Osteoblast (primary cell): Measurements from ENCODE around the gene OR10A2. TPM values are rescaled to one million over a fixed set of nuclear protein-coding genes. Genes with fewer than 3 reads are reported as not detected.
"Not testable (repeated sequence)": the region's sequence is repeated elsewhere in the genome, so short reads cannot be mapped to it uniquely, and the experiment has no call there.

Source experiments
- DNase-seq: peaks from one replicate; pipeline ENCODE4 v3.0.0; 2011; ENCODE audit warnings: low spot score, mixed read lengths; ENCODE audit not compliant: insufficient read length; ENCODE audit errors: missing footprints
- H2AFZ ChIP-seq: 2 replicates; pipeline ENCODE4 v1.6.0; 2011; ENCODE audit warnings: mild to moderate bottlenecking, low read length
- H3K27ac ChIP-seq: 2 replicates; pipeline ENCODE4 v1.5.1; 2011; ENCODE audit warnings: mild to moderate bottlenecking, low read depth, low read length, moderate library complexity
- H3K27me3 ChIP-seq: 2 replicates; pipeline ENCODE4 v1.6.0; 2012; ENCODE audit warnings: mild to moderate bottlenecking, control low read depth, inconsistent platforms, low read length, moderate library complexity; ENCODE audit not compliant: insufficient read depth
- H3K36me3 ChIP-seq: 2 replicates; pipeline ENCODE4 v1.5.1; 2011; ENCODE audit warnings: mild to moderate bottlenecking, low read length, control low read depth, moderate library complexity; ENCODE audit not compliant: insufficient read depth
- H3K4me1 ChIP-seq: 2 replicates; pipeline ENCODE4 v1.5.1; 2011; ENCODE audit warnings: mild to moderate bottlenecking, low read length, control low read depth, moderate library complexity; ENCODE audit not compliant: insufficient read depth
- H3K4me2 ChIP-seq: 2 replicates; pipeline ENCODE4 v1.6.0; 2011; ENCODE audit warnings: mild to moderate bottlenecking, low read length; ENCODE audit not compliant: insufficient read depth
- H3K4me3 ChIP-seq: fragments of 200-600 bp; sonication (generic); 3 replicates; pipeline ENCODE4 v1.5.1; 2012; ENCODE audit warnings: mild to moderate bottlenecking, low read length, inconsistent platforms; ENCODE audit not compliant: insufficient read depth
- H3K79me2 ChIP-seq: 2 replicates; pipeline ENCODE4 v1.6.0; 2012; ENCODE audit warnings: mild to moderate bottlenecking, low read length, control low read depth, inconsistent platforms; ENCODE audit not compliant: insufficient read depth
- H3K9me3 ChIP-seq: 2 replicates; pipeline ENCODE4 v1.5.1; 2011; ENCODE audit warnings: low read depth, low read length, control low read depth
- H4K20me1 ChIP-seq: 2 replicates; pipeline ENCODE4 v1.6.0; 2012; ENCODE audit warnings: mild to moderate bottlenecking, low read length, control low read depth; ENCODE audit not compliant: insufficient read depth
- total RNA-seq: library from RNA; depleted of rRNA; stranded (reverse); fragments of >200 nt; gene quantifications from 2 replicates; pipeline ENCODE4 v1.2.3, GENCODE V29; 2012
- TF ChIP-seq, protein P1 (sequence below): IDR thresholded peaks from 2 replicates; pipeline ENCODE4 v1.5.1; 2011; ENCODE audit warnings: mild to moderate bottlenecking, low read depth, low read length, moderate library complexity; ENCODE audit errors: extremely low read depth

OR10A2 gene
- total RNA-seq, 1 donor: not detected

DNA sequence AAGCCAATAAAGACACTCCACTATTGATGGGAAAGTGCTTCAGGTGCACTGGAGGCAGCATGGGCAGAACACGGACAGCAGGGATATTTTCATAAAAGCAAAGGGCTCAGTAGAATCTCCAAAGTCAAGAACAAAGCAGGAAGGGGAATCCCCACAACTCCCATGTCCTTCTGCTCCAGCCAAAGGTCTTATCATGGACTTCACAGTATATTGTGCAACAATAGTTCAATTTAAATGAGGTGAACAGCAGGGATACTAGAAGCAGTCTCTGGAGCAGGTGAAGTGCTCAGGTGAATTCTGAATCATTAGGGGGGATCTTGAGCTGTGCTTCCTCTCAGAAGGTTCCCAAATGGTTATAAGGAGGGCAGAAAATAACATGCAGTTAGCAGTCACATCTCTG, 36.1 kb downstream of the OR10A2 start:
- Histone ChIP-seq H3K79me2 (no peaks in the 10 kb centered on the region), H3K4me3 (no peak overlapping the region), H3K27ac (no peak overlapping the region), H3K4me2 (no peak overlapping the region), H4K20me1 (no peaks in the 10 kb centered on the region), H2AFZ (no peak overlapping the region), H3K9me3 (no peaks in the 10 kb centered on the region), H3K4me1 (no peaks in the 10 kb centered on the region), H3K36me3 (no peaks in the 10 kb centered on the region), H3K27me3 (no peaks in the 10 kb centered on the region)
- TF ChIP-seq, protein P1, sequence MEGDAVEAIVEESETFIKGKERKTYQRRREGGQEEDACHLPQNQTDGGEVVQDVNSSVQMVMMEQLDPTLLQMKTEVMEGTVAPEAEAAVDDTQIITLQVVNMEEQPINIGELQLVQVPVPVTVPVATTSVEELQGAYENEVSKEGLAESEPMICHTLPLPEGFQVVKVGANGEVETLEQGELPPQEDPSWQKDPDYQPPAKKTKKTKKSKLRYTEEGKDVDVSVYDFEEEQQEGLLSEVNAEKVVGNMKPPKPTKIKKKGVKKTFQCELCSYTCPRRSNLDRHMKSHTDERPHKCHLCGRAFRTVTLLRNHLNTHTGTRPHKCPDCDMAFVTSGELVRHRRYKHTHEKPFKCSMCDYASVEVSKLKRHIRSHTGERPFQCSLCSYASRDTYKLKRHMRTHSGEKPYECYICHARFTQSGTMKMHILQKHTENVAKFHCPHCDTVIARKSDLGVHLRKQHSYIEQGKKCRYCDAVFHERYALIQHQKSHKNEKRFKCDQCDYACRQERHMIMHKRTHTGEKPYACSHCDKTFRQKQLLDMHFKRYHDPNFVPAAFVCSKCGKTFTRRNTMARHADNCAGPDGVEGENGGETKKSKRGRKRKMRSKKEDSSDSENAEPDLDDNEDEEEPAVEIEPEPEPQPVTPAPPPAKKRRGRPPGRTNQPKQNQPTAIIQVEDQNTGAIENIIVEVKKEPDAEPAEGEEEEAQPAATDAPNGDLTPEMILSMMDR: no peak
- DNase-seq: no peak

DNA sequence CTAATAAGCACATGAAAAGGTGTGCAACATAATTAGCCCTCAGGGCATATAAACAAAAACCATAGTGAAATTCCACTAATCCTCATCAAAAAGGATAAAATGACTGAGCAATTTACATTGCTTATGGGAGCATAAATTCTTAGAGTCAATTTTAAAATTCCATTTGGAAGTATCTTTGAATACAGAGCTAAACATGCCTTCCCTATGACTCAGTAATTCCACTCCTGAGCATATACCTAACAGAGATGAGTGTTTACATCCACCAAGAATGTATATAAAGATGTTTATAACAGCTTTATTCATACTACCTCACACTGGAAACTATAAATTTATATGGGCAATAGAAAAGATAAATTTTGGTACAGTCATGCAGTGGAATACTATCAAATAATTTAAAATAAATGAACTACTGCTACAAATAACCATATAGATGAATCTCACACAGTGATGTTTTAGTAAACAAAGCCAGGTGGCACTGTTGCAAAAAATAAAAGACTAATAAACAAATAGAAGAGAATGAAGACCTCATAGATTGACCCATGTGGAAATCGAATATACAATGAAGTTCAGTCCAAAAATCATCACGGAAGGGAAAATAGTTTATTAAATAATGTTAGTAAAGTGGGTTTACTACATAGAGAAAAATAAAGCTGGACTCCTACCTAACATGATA, 37.6 kb downstream of the OR10A2 start:
- no peak overlapping the region for H3K4me3 ChIP-seq
- DNase-seq: no peak
- H3K36me3 ChIP-seq: no peaks in the 10 kb centered on the region
- no peak overlapping the region for H3K27ac ChIP-seq
- H3K9me3 ChIP-seq: no peaks in the 10 kb centered on the region
- TF ChIP-seq, protein P1: no peak
- no peak overlapping the region for H3K4me2 ChIP-seq
- no peaks in the 10 kb centered on the region for H3K79me2 ChIP-seq
- no peaks in the 10 kb centered on the region for H4K20me1 ChIP-seq
- H3K27me3 ChIP-seq: no peaks in the 10 kb centered on the region
- H2AFZ ChIP-seq: no peak overlapping the region
- no peaks in the 10 kb centered on the region for H3K4me1 ChIP-seq

DNA sequence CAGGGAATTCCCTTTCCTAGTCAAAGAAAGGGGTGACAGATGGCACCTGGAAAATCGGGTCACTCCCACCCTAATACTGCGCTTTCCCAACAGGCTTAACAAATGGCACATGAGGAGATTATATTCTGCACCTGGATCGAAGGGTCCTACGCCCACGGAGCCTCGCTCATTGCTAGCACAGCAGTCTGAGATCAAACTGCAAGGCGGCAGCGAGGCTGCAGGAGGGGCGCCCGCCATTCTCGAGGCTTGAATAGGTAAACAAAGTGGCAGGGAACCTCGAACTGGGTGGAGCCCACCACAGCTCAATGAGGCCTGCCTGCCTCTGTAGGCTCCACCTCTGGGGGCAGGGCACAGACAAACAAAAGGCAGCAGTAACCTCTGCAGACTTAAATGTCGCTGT, 41.9 kb downstream of the OR10A2 start:
- not testable (repeated sequence) for DNase-seq, H3K4me1 ChIP-seq, H3K27ac ChIP-seq, H3K4me2 ChIP-seq, H2AFZ ChIP-seq, H3K4me3 ChIP-seq, H3K36me3 ChIP-seq, H3K79me2 ChIP-seq, H3K27me3 ChIP-seq, H3K9me3 ChIP-seq, H4K20me1 ChIP-seq

DNA sequence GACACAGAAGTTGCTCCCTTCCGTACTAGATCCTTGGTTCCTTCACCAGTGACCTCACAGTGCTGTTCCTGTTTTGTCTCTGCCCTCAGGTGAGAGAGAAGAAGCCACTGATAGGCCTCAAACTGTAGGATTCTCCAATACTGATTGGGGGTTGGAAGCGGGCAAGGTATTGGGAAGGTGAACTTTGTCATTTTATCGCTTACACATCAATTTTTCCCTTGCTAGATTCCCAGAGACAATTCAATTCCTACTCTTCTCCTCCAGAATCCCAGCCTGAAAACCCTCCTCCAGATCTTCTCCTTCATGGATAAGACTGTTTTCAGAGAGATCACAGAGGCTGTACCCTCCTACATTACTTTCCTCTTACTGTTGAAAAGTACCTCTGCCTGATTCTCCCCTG, 48.5 kb downstream of the OR10A2 start:
- Histone ChIP-seq H3K27ac (no peak overlapping the region), H3K27me3 (no peaks in the 10 kb centered on the region), H4K20me1 (no peaks in the 10 kb centered on the region), H2AFZ (no peak overlapping the region), H3K79me2 (no peaks in the 10 kb centered on the region), H3K4me3 (no peak overlapping the region), H3K36me3 (no peaks in the 10 kb centered on the region), H3K9me3 (no peaks in the 10 kb centered on the region), H3K4me1 (no peaks in the 10 kb centered on the region), H3K4me2 (no peak overlapping the region)
- DNase-seq: no peak
- TF ChIP-seq, protein P1: no peak
